Cardiac muscle cell (in vitro differentiated cells and primary cell): Measurements from ENCODE around the gene WDFY2. TPM values are rescaled to one million over a fixed set of nuclear protein-coding genes. Genes with fewer than 3 reads are reported as not detected.

Experiments
- DNase-seq, 2 donors: peaks; one replicate each; pipeline versions ENCODE4 v3.0.0 to v3.0.0-alpha.2; 2010 to 2017; ENCODE audit warnings: low read depth in 1 of 2, low spot score in 1 of 2
- H3K27ac ChIP-seq: fragments of 200-600 bp; sonication (generic); 2 replicates; pipeline ENCODE4 v1.5.1; 2016
- H3K27me3 ChIP-seq: fragments of 200-600 bp; sonication (generic); 2 replicates; pipeline ENCODE4 v1.6.0; 2016; ENCODE audit warnings: control low read depth
- H3K36me3 ChIP-seq: fragments of 200-600 bp; sonication (generic); 2 replicates; pipeline ENCODE4 v1.5.1; 2016; ENCODE audit warnings: control low read depth
- H3K4me1 ChIP-seq: fragments of 200-600 bp; sonication (generic); 2 replicates; pipeline ENCODE4 v1.8.1; 2017; ENCODE audit warnings: low read depth, mild to moderate bottlenecking, mixed run types
- H3K4me3 ChIP-seq: fragments of 200-600 bp; sonication (generic); 2 replicates; pipeline ENCODE4 v1.5.1; 2016; ENCODE audit warnings: mild to moderate bottlenecking
- H3K9me3 ChIP-seq: fragments of 200-600 bp; sonication (generic); 2 replicates; pipeline ENCODE4 v1.5.1; 2017; ENCODE audit warnings: low read depth, mild to moderate bottlenecking, control low read depth
- polyA plus RNA-seq: library from polyadenylated mRNA; unstranded; fragments of >200 nt; fragmentation: Nextera tagmentation; extraction: Ambion mirVana; gene quantifications from 2 replicates; pipeline ENCODE4 v1.2.1, GENCODE V29; 2016
- total RNA-seq: library from RNA; depleted of rRNA; stranded (reverse); fragments of >200 nt; gene quantifications from 2 replicates; pipeline ENCODE4 v1.2.3, GENCODE V29; 2016
- TF ChIP-seq, protein P1 (sequence below): IDR thresholded peaks from 2 replicates; pipeline ENCODE4 v1.5.1; 2012; ENCODE audit warnings: low read depth, mild to moderate bottlenecking, low read length

WDFY2 gene
- total and polyA plus RNA-seq, 2 experiments from 2014 or later: 9.1 to 20.4 TPM

DNA sequence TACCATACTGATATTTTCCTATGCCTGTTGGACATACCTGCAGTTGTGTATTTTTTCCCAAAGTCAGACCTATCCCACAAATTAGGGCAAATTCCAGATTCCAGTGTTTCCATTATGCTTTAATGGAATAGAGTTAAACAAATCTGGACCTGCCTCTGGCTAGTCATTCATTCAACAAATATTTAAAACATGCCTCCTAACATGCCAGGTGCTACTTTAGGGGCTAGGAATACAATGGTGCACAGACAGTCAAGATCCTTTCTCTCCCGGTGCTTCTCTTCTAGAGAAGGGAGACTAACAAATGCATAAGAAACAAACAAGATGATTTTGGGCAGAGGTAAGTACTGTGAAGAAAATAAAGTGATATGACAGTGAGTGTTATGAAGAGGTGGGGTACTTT lies 7.5 kb upstream of the WDFY2 start:
- no peaks in the 10 kb centered on the region for H3K27me3 ChIP-seq
- no peak overlapping the region for H3K27ac ChIP-seq
- no peaks in the 10 kb centered on the region for H3K36me3 ChIP-seq
- H3K4me1 ChIP-seq: no peaks in the 10 kb centered on the region
- H3K4me3 ChIP-seq: no peak overlapping the region
- H3K9me3 ChIP-seq: no peaks in the 10 kb centered on the region
- no peak for DNase-seq
- TF ChIP-seq, protein P1, sequence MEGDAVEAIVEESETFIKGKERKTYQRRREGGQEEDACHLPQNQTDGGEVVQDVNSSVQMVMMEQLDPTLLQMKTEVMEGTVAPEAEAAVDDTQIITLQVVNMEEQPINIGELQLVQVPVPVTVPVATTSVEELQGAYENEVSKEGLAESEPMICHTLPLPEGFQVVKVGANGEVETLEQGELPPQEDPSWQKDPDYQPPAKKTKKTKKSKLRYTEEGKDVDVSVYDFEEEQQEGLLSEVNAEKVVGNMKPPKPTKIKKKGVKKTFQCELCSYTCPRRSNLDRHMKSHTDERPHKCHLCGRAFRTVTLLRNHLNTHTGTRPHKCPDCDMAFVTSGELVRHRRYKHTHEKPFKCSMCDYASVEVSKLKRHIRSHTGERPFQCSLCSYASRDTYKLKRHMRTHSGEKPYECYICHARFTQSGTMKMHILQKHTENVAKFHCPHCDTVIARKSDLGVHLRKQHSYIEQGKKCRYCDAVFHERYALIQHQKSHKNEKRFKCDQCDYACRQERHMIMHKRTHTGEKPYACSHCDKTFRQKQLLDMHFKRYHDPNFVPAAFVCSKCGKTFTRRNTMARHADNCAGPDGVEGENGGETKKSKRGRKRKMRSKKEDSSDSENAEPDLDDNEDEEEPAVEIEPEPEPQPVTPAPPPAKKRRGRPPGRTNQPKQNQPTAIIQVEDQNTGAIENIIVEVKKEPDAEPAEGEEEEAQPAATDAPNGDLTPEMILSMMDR: no peak

DNA sequence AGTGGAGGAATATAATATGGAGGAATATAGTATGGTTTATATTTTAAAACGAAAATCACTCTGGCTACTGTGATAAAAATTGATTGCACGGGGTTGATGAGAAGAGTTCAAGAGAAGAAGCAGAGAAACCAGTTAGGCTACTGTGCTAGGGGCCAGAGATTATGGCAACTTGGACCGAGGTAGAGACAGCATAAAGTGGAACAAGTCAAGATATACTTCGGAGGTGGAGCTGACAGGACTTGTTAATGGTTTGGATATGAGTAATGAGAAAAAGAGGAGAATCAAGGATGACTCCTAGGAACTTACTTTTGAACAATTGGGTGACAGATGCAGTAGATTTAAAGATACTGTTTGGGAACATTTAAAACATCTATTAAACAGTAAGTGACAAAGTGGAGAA lies 6.6 kb upstream of the WDFY2 start:
- Histone ChIP-seq H3K27ac (no peak overlapping the region), H3K27me3 (no peaks in the 10 kb centered on the region), H3K4me3 (no peak overlapping the region), H3K9me3 (no peaks in the 10 kb centered on the region), H3K36me3 (no peaks in the 10 kb centered on the region), H3K4me1 (no peaks in the 10 kb centered on the region)
- TF ChIP-seq, protein P1: no peak
- DNase-seq: no peak

DNA sequence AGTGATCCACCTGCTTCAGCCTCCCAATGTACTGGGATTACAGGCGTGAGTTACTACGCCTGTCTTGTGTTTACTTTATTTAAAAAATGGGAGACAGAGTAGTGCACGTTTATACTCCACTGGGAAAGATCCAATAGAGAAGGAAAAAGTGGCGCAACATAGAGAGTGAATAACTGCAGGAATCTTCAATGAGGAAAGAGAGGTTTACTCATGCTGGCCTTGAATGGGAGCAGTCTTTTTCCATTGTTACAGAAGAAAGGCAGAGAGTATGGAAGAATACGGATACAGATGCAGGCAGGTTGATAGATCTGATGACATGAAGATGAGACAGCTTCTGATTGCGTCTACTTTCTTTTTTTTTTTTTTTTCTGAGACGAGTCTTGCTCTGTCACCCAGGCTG lies 4.6 kb upstream of the WDFY2 start:
- H3K4me1 ChIP-seq: no peaks in the 10 kb centered on the region
- no peaks in the 10 kb centered on the region for H3K36me3 ChIP-seq
- no peak for DNase-seq
- no peaks in the 10 kb centered on the region for H3K9me3 ChIP-seq
- TF ChIP-seq, protein P1: no peak
- no peak overlapping the region for H3K27ac ChIP-seq
- no peak overlapping the region for H3K4me3 ChIP-seq
- H3K27me3 ChIP-seq: no peaks in the 10 kb centered on the region

DNA sequence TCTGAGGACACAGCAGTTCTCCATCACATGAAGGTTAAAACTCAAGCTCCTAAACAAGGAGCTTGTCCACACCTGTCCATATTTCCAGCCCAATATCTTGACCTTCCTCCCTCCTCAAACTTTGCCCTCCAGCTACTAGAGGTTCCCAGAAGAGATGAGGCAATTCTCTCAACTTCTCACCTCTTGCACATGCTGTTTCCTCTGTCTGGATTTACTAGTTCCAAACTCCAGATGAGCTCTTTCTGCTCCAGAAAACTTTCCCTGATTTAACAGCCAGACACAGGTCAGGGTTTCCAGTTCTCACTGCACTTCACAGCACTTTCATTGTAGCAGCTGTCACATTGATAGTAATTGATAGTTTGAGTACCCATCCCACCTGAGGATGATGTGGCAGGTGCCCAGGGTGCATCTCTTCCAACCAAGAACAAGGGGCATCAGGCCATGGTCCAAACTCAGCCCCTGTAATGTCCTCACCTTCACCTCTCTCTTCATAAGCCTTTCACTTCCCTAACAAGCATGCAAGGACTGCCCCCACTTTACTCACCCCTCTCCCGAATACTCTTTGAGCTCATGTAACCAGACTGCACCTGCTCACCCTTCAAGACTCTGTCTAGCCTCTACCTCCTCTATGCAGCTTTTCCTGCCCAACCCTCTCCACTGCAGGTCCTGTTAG lies 3.0 kb upstream of the WDFY2 start:
- TF ChIP-seq, protein P1: no peak
- no peak for DNase-seq
- peaks cover 9% of the 10 kb centered on the region for H3K4me1 ChIP-seq
- no peak overlapping the region for H3K27ac ChIP-seq
- H3K9me3 ChIP-seq: no peaks in the 10 kb centered on the region
- no peak overlapping the region for H3K4me3 ChIP-seq
- H3K36me3 ChIP-seq: no peaks in the 10 kb centered on the region
- no peaks in the 10 kb centered on the region for H3K27me3 ChIP-seq

DNA sequence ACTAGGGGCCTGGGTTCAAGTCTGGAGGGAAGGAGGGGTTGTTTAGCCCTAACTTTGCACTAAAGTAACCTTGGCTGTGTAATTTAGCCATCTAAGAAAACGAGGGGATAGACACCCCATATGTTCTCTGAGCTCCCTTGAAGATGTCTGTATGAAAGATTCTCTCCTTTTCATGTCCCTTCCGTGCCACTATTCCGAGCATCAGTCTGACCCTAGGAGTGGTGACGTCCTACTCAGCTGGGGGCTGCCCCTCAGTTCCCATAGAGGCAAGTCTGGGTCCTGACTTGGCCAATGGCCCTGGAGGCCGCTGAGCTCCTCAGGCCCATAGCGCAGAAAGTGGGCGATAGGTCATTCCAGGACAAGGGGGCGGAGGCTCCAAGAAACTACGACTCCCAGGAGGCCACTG lies 790 bp upstream of the WDFY2 start:
- TF ChIP-seq, protein P1: no peak
- Histone ChIP-seq H3K27ac (peak overlapping the region; percentile 82), H3K9me3 (no peaks in the 10 kb centered on the region), H3K4me1 (peaks cover 18% of the 10 kb centered on the region), H3K36me3 (no peaks in the 10 kb centered on the region), H3K27me3 (no peaks in the 10 kb centered on the region), H3K4me3 (peak overlapping the region; percentile 79)
- no peak for DNase-seq
